ENCODE data around the gene AGAP1. TPM values are rescaled to one million over a fixed set of nuclear protein-coding genes. Genes with fewer than 3 reads are reported as not detected.
A peak's percentile ranks its signal among the peaks of the same experiment; 100 is the strongest.

AGAP1 gene
- total and polyA plus RNA-seq, 8 donors: 5.0 to 27.6 (median 17.4) TPM

- H3K4me3 ChIP-seq: no peak overlapping the region
- no peak for TF ChIP-seq CTCF (IDR thresholded peaks at IDR 0.05)
- no peaks in the 10 kb centered on the region for H3K27me3 ChIP-seq
- intact Hi-C loops (cut with DNase I): no loop called here
- ATAC-seq (no peak), FAIRE-seq (no peak), DNase-seq (no peak)
- no peak overlapping the region for H3K27ac ChIP-seq
- no peaks in the 10 kb centered on the region for H3K4me1 ChIP-seq
- no peaks in the 10 kb centered on the region for H3K36me3 ChIP-seq
- H3K9me3 ChIP-seq: no peaks in the 10 kb centered on the region
- 88 to 89% methylated on average over 6 of the region's 6 CpGs for WGBS, 2 donors
Measured at GRCh38 chr2:235781775-235782174, 287.9 kb downstream of the AGAP1 start.

GRCh38 chr2:235784788-235785187, 290.9 kb downstream of the AGAP1 start:
- no peak for TF ChIP-seq CTCF (IDR thresholded peaks at IDR 0.05)
- Histone ChIP-seq H3K9me3 (no peaks in the 10 kb centered on the region), H3K36me3 (no peaks in the 10 kb centered on the region), H3K27me3 (no peaks in the 10 kb centered on the region), H3K4me1 (no peaks in the 10 kb centered on the region), H3K27ac (no peak overlapping the region), H3K4me3 (no peak overlapping the region)
- intact Hi-C loops (cut with DNase I): no loop called here
- ATAC-seq: no peak
- no peak for FAIRE-seq
- DNase-seq: no peak
- 95 to 98% methylated on average over 4 of the region's 4 CpGs for WGBS, 2 donors

GRCh38 chr2:235789552-235789951, 295.7 kb downstream of the AGAP1 start:
- FAIRE-seq: no peak
- no peak for ATAC-seq
- intact Hi-C loops (cut with DNase I): no loop called here

GRCh38 chr2:235793163-235793752, 299.4 kb downstream of the AGAP1 start:
- intact Hi-C loops (cut with DNase I): no loop called here
- no peak for TF ChIP-seq CTCF (IDR thresholded peaks at IDR 0.05)
- no peaks in the 10 kb centered on the region for H3K9me3 ChIP-seq
- H3K4me3 ChIP-seq: no peak overlapping the region
- H3K36me3 ChIP-seq: peaks cover 0 to 7% (median 0%) of the 10 kb centered on the region in 3 donors
- no peaks in the 10 kb centered on the region for H3K4me1 ChIP-seq
- DNase-seq (peak in 1 of 6 donors; percentile 46), FAIRE-seq (no peak), ATAC-seq (peak in 3 of 4 donors; percentile 23 to 41 (median 24))
- WGBS, 2 donors: 77 to 83% methylated on average over 13 of the region's 13 CpGs
- H3K27me3 ChIP-seq: no peaks in the 10 kb centered on the region
- no peak overlapping the region for H3K27ac ChIP-seq

More at GRCh38 chr2:235789552-235789951, 295.7 kb downstream of the AGAP1 start:
- Histone ChIP-seq H3K27me3 (no peaks in the 10 kb centered on the region), H3K36me3 (no peaks in the 10 kb centered on the region), H3K27ac (no peak overlapping the region), H3K4me3 (no peak overlapping the region), H3K4me1 (no peaks in the 10 kb centered on the region), H3K9me3 (no peaks in the 10 kb centered on the region)
- 87 to 89% methylated on average over 4 of the region's 4 CpGs for WGBS, 2 donors
- DNase-seq: no peak
- TF ChIP-seq CTCF (IDR thresholded peaks at IDR 0.05): no peak

GRCh38 chr2:235799281-235799680, 305.4 kb downstream of the AGAP1 start:
- 93 to 94% methylated on average over 17 of the region's 17 CpGs for WGBS, 2 donors
- intact Hi-C loops (cut with DNase I): no loop called here
- FAIRE-seq (no peak), ATAC-seq (no peak), DNase-seq (peak in 1 of 6 donors; percentile 15)
- TF ChIP-seq CTCF (IDR thresholded peaks at IDR 0.05): no peak
- Histone ChIP-seq H3K4me3 (no peak overlapping the region), H3K36me3 (peaks cover 0 to 18% (median 0%) of the 10 kb centered on the region in 3 donors), H3K4me1 (no peaks in the 10 kb centered on the region), H3K27ac (no peak overlapping the region), H3K27me3 (no peaks in the 10 kb centered on the region), H3K9me3 (no peaks in the 10 kb centered on the region)
